ENCODE data around the gene SKAP1. TPM values are rescaled to one million over a fixed set of nuclear protein-coding genes. Genes with fewer than 3 reads are reported as not detected.
"Not testable (repeated sequence)": the region's sequence is repeated elsewhere in the genome, so short reads cannot be mapped to it uniquely, and the experiment has no call there.

Gene SKAP1
- total and polyA plus RNA-seq, 5 donors, result 0.38 to 0.77 (median 0.54) TPM; not detected in 1

DNA sequence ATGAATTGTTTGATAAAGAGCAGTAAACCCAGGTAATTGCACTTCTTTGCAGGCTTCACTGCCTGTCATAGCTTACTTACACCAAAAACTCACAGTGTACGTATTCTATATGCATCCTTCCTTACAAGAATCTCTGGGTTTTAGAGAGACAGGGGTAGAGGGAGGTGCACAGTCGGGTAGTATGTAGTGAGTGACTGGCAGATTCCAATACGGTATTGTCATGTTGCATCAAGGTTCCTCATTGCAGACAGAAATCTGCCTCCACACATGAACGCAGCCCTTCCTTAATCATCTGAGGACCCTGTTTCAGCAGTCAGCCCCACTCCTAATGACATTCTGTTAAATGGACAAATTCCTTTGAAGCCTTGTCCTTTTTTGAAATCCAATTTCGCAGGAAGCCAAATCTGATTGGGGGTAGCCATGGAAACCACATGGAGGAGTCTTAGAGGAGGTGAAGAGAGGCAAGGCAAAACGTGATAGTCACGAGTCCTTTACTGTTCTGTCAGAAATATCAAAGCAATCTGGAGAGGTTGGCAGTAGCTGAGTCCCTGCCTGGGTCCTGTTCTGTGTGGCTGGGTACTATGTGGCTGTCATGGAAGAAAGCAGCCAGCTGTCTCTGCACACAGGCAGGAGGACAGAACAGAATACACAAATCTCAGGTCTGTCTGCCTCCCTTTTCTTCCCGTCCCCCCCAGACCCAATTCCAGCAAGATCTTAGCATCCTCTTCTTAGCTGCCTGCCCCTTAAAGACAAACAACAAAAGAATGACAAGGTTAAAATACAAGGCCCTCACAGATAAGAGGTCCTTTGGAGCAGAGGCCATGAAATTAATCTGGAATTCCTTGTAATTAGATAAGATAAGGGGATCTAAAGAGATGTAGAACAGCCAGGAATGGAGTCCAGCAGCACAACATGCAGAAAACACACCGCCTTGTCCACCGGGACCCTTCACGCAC lies 3.1 kb upstream of the SKAP1 start:
- 45% methylated on average over 11 of the region's 11 CpGs for WGBS
- intact Hi-C loops (cut with DNase I), result no loop called here
- ATAC-seq, result no peak
- Histone ChIP-seq H3K4me3 (ENCODE audit: low read length) (no peak overlapping the region), H3K4me1 (ENCODE audit: control insufficient read depth, insufficient read depth, low read length) (no peaks in the 10 kb centered on the region), H3K27ac (ENCODE audit: low read length) (no peak overlapping the region), H3K27me3 (ENCODE audit: control insufficient read depth, insufficient read depth) (peaks cover 2% of the 10 kb centered on the region), H3K9me3 (ENCODE audit: control insufficient read depth, low read length) (no peaks in the 10 kb centered on the region)
- no peak for DNase-seq

DNA sequence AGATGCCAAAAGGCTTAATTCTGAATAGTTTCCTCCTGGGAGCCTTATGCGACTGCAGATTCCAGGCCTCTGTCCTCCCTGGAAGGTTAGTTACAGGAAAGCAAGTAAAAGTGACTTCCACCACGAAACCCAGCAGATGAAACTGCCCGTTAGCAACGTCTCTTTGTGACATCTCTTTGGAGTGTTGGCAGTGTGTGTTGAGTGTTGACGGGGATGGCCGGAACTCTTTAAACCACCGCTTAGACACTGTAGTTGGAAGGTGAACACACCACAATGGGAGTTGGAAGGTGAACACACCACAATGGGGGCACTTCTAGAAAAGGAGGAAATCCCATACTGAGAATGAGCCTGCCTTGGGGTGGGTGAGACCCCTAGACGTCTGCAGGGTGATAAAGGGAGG lies 858 bp downstream of the SKAP1 start:
- intact Hi-C loops (cut with DNase I), result no loop called here
- ATAC-seq (no peak), DNase-seq (no peak)
- no peak overlapping the region for H3K4me3 ChIP-seq (ENCODE audit: low read length)
- H3K4me1 ChIP-seq (ENCODE audit: control insufficient read depth, insufficient read depth, low read length), result no peaks in the 10 kb centered on the region
- no peak overlapping the region for H3K27ac ChIP-seq (ENCODE audit: low read length)
- 38% methylated on average over 8 of the region's 8 CpGs for WGBS
- peaks cover 3% of the 10 kb centered on the region for H3K27me3 ChIP-seq (ENCODE audit: control insufficient read depth, insufficient read depth)
- H3K9me3 ChIP-seq (ENCODE audit: control insufficient read depth, low read length), result no peaks in the 10 kb centered on the region

DNA sequence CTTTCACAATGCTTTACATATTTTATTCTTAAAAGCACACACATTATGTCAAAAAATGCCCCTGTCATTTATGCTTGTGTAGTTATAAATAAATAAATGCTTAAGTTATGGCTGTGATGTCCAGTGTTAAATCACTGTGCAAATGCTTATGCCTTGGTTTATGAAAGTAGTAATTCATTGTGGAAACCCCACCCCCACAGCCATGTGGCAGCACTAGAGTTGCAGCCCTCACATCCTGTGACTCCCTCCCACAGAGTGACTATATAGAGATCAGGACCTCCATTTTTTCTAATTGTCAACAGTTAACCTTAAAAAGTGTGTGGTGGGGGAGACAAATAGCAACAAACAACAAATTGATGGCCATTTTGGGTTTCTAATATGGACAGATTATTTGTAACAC lies 2.4 kb downstream of the SKAP1 start:
- Histone ChIP-seq H3K4me1 (ENCODE audit: control insufficient read depth, insufficient read depth, low read length) (no peaks in the 10 kb centered on the region), H3K4me3 (ENCODE audit: low read length) (no peak overlapping the region)

DNA sequence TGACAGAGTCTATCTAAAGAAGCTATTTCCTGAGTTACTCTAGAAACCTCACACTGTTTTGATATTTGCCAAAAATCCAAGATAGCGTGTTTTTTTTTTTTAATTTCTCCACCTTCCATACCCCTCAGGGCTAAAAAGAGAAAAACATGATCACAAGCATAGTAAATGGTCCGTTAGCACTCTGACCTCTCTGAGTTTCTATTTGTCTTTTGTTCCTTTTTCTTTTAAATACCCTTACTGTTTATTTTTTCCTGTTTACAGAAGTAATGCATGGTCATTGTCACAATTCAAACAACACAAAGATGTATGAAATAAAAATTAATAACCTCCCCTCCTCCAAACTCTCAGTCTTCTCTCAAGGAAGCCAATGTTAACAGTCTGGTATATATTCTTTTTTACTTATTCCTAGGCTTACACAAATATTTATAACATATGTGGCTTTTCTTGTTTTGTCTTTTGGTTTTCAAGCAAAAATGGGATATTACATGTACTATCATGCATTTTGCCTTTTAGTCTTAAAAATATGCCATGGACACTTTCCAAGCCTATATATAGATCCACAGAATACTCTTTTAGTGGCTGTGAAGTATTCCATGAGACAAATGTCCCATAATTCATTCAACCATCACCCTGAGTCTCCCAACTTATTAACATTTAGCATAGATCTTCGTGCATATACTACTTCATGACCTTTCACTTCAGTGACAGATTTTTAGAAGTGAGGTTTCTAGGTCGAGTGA lies 3.1 kb downstream of the SKAP1 start:
- DNase-seq (no peak), ATAC-seq (no peak)
- Histone ChIP-seq H3K27me3 (ENCODE audit: control insufficient read depth, insufficient read depth) (peaks cover 3% of the 10 kb centered on the region), H3K27ac (ENCODE audit: low read length) (no peak overlapping the region), H3K4me3 (ENCODE audit: low read length) (no peak overlapping the region), H3K4me1 (ENCODE audit: control insufficient read depth, insufficient read depth, low read length) (no peaks in the 10 kb centered on the region), H3K9me3 (ENCODE audit: control insufficient read depth, low read length) (no peaks in the 10 kb centered on the region)
- intact Hi-C loops (cut with DNase I), result no loop called here
- 79% methylated on average over 4 of the region's 4 CpGs for WGBS

More for the DNA sequence above, 2.4 kb downstream of the SKAP1 start:
- ATAC-seq (no peak), DNase-seq (no peak)
- no peak overlapping the region for H3K27ac ChIP-seq (ENCODE audit: low read length)
- H3K9me3 ChIP-seq (ENCODE audit: control insufficient read depth, low read length), result no peaks in the 10 kb centered on the region
- intact Hi-C loops (cut with DNase I), result no loop called here
- peaks cover 3% of the 10 kb centered on the region for H3K27me3 ChIP-seq (ENCODE audit: control insufficient read depth, insufficient read depth)

DNA sequence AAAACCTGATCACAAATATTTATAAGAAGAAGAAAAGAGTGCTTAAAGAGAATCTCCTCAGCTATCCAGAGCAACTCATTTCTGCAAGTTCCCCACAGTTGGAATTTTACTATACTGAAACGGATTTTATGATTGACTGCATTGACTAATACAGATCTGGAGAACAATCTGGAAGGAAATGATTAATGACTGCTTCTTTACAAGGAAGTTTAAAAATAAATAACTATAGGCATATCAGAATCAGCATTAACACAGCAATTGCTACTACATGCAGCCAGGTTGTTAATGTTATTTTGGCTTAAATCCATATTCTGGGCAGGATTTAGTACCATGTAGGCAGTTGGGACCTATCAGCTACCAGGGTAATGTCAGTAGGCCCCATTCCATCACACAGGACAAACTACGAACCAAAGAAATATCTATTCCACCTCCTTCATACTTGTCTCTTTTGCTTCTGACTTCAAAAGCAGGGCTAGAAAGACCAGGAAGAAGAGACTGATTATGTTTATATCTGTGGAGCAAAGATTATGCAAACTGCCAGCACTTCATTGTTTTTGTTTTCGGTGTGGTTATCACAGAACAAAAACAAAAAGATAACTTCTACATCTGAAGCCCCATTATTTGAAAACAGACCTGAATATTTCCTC lies 3.9 kb downstream of the SKAP1 start:
- H3K4me1 ChIP-seq (ENCODE audit: control insufficient read depth, insufficient read depth, low read length), result no peaks in the 10 kb centered on the region
- H3K27me3 ChIP-seq (ENCODE audit: control insufficient read depth, insufficient read depth), result peaks cover 3% of the 10 kb centered on the region
- intact Hi-C loops (cut with DNase I), result no loop called here
- H3K4me3 ChIP-seq (ENCODE audit: low read length), result no peak overlapping the region
- no peak overlapping the region for H3K27ac ChIP-seq (ENCODE audit: low read length)
- no peaks in the 10 kb centered on the region for H3K9me3 ChIP-seq (ENCODE audit: control insufficient read depth, low read length)
- ATAC-seq (no peak), DNase-seq (no peak)
- 69% methylated on average over 3 of the region's 3 CpGs for WGBS

DNA sequence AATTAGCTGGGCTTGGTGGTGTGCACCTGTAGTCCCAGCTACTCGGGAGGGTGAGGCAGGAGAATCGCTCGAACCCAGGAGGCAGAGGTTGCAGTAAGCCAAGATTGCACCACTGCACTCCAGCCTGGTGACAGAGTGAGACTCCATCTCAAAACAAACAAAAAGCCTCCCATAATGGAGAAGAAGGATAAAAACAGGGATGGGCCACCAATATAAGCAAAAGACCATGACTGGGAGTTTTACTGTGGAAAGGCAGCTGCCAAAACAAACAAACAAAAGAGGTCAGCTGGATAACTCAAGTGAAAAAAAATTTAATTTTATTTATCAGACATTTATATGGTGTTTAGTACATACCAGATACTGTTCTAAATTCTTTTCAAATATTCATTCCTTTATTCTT lies 8.0 kb downstream of the SKAP1 start:
- H3K4me1 ChIP-seq (ENCODE audit: control insufficient read depth, insufficient read depth, low read length); H3K9me3 ChIP-seq (ENCODE audit: control insufficient read depth, low read length); ATAC-seq; H3K4me3 ChIP-seq (ENCODE audit: low read length); DNase-seq; H3K27me3 ChIP-seq (ENCODE audit: control insufficient read depth, insufficient read depth); H3K27ac ChIP-seq (ENCODE audit: low read length); intact Hi-C loops (cut with DNase I): not testable (repeated sequence)
- 84% methylated on average over 3 of the region's 3 CpGs for WGBS

DNA sequence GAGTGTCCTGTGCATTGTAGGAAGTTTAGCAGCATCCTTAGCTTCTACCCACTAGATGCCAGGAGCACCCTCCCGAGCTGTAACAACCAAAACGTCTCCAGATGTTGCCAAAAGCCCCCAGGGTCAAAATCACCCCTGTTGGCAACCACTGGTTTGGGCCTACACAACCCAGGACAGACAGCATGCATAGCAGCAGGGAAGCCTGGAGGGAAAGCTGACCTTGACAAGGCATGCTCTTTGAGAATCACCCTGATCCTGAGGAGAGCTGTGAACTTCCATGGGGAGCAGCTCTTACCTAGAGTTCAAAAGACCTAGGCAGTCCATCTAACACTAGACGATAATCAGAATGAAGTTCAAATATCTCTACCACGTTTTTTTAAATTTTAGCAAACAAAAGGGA lies 9.2 kb downstream of the SKAP1 start:
- DNase-seq (no peak), ATAC-seq (no peak)
- no peak overlapping the region for H3K4me3 ChIP-seq (ENCODE audit: low read length)
- no peaks in the 10 kb centered on the region for H3K27me3 ChIP-seq (ENCODE audit: control insufficient read depth, insufficient read depth)
- no peaks in the 10 kb centered on the region for H3K9me3 ChIP-seq (ENCODE audit: control insufficient read depth, low read length)
- intact Hi-C loops (cut with DNase I), result no loop called here
- H3K27ac ChIP-seq (ENCODE audit: low read length), result no peak overlapping the region
- no peaks in the 10 kb centered on the region for H3K4me1 ChIP-seq (ENCODE audit: control insufficient read depth, insufficient read depth, low read length)
- 74% methylated on average over 4 of the region's 4 CpGs for WGBS

DNA sequence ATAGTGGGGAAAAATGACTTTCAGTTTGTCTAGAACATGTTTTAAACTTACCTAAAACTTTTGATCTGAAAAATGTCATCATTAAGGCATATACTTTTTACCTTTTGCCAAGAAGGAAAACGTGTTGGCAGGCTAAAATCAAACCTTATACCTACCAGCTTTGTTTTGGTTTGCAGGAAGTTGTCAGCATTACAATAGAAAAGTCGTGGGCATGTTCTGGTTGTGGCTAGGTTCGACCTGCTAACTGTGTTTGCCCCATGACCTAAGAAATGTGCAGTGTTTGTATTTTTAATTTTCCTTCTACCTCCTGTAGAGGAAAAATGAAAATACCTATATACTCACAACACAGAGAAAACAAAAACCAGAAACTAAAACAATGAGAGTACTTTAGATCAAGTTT lies 13.0 kb downstream of the SKAP1 start:
- intact Hi-C loops (cut with DNase I), result no loop called here
- Histone ChIP-seq H3K9me3 (ENCODE audit: control insufficient read depth, low read length) (no peaks in the 10 kb centered on the region), H3K27me3 (ENCODE audit: control insufficient read depth, insufficient read depth) (no peaks in the 10 kb centered on the region), H3K27ac (ENCODE audit: low read length) (no peak overlapping the region), H3K4me3 (ENCODE audit: low read length) (no peak overlapping the region), H3K4me1 (ENCODE audit: control insufficient read depth, insufficient read depth, low read length) (no peaks in the 10 kb centered on the region)
- WGBS, result 11% methylated on average over 3 of the region's 3 CpGs
- ATAC-seq (no peak), DNase-seq (no peak)

DNA sequence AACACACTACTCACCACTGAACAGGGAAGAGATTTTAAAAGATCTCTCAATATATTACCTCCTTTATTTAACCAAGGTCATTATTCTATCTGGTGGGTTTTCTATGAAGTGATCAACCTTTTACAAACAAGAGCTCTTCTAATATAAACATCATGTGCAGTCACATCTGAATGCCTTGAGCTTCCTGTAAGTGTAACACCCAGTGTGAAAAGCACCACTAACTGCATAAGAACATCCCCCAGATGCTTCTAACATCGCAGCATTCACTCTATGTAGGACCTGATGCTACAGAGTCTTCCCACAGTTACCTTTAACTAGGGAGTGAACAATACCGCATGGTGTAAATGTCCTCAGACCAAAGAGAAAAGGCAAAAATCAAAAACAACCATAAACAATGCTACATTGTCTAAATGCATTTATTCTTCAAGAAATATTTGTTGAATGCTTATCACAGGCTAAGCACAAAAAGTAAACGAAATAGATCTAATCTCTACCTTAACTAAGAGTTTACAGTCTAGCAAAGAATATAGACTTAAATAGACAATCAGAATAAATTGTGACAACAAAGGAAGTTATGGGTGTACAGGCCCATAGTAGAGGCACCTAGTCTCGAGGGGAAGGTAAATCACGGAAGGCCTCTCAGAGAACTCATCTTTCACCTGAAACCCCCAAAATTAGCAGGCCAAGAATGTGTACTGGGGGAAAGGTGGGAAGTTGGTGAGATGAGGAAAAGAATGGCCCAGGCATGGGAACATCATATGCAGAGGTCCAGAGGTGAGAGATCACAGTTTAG lies 16.2 kb downstream of the SKAP1 start:
- no peak overlapping the region for H3K4me3 ChIP-seq (ENCODE audit: low read length)
- no peak overlapping the region for H3K27ac ChIP-seq (ENCODE audit: low read length)
- 81% methylated on average over 5 of the region's 5 CpGs for WGBS
- intact Hi-C loops (cut with DNase I), result no loop called here
- ATAC-seq, result no peak
- no peaks in the 10 kb centered on the region for H3K9me3 ChIP-seq (ENCODE audit: control insufficient read depth, low read length)
- peaks cover 2% of the 10 kb centered on the region for H3K27me3 ChIP-seq (ENCODE audit: control insufficient read depth, insufficient read depth)
- DNase-seq, result no peak
- no peaks in the 10 kb centered on the region for H3K4me1 ChIP-seq (ENCODE audit: control insufficient read depth, insufficient read depth, low read length)

DNA sequence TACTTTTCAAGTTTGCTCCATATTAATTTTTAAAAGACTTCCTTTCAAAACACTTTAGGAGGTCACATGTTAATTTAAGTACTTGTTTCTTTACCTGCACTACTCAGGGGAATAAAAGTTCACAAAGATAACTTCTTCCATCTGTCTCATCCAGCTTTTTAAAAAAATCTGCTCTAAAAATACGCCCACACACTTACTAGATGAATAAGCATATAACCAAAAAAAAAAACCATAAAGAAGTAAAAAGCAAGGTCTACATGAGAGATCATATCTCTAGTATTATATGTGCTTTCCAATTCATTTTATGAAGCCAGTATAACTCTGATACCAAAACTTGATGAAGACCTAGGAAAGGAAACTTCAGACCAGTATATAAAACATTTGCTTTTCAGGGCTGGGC lies 17.2 kb downstream of the SKAP1 start:
- intact Hi-C loops (cut with DNase I), result no loop called here
- 85% methylated on average over 1 of the region's 1 CpG for WGBS
- no peak for ATAC-seq
- no peak for DNase-seq
- no peak overlapping the region for H3K27ac ChIP-seq (ENCODE audit: low read length)
- no peaks in the 10 kb centered on the region for H3K9me3 ChIP-seq (ENCODE audit: control insufficient read depth, low read length)
- H3K4me1 ChIP-seq (ENCODE audit: control insufficient read depth, insufficient read depth, low read length), result no peaks in the 10 kb centered on the region
- H3K27me3 ChIP-seq (ENCODE audit: control insufficient read depth, insufficient read depth), result peaks cover 2% of the 10 kb centered on the region
- no peak overlapping the region for H3K4me3 ChIP-seq (ENCODE audit: low read length)
